H9 (cell line): Measurements from ENCODE around the gene CD151. TPM values are rescaled to one million over a fixed set of nuclear protein-coding genes. Genes with fewer than 3 reads are reported as not detected.

Experiments used
- DNase-seq: peaks from one replicate; pipeline ENCODE4 v3.0.0-alpha.2; 2017
- H2AFZ ChIP-seq: one replicate; pipeline ENCODE4 v1.6.1; 2013; ENCODE audit warnings: mild to moderate bottlenecking, low read length, control low read depth, moderate library complexity
- H2AK5ac ChIP-seq: 2 replicates; pipeline ENCODE4 v1.6.1; 2013; ENCODE audit warnings: low read length, control low read depth, mixed read lengths; ENCODE audit not compliant: insufficient read length
- H2BK120ac ChIP-seq: one replicate; pipeline ENCODE4 v1.6.1; 2013; ENCODE audit warnings: low read depth, mild to moderate bottlenecking, low read length, control low read depth, inconsistent platforms; ENCODE audit not compliant: poor library complexity, severe bottlenecking
- H2BK12ac ChIP-seq: 2 replicates; pipeline ENCODE4 v1.6.1; 2013; ENCODE audit warnings: low read length, control low read depth, mixed read lengths, low read depth; ENCODE audit not compliant: insufficient read length
- H2BK15ac ChIP-seq: 2 replicates; pipeline ENCODE4 v1.6.1; 2013; ENCODE audit warnings: low read depth, low read length, control low read depth
- H2BK20ac ChIP-seq: one replicate; pipeline ENCODE4 v1.6.1; 2013; ENCODE audit warnings: low read depth, mild to moderate bottlenecking, low read length, control low read depth, inconsistent platforms; ENCODE audit not compliant: poor library complexity, severe bottlenecking
- H2BK5ac ChIP-seq: 2 replicates; pipeline ENCODE4 v1.6.1; 2013; ENCODE audit warnings: low read length, control low read depth, mixed read lengths; ENCODE audit not compliant: insufficient read length
- H3K14ac ChIP-seq: 2 replicates; pipeline ENCODE4 v1.6.1; 2013; ENCODE audit warnings: low read length, control low read depth; ENCODE audit not compliant: insufficient read depth
- H3K18ac ChIP-seq: 2 replicates; pipeline ENCODE4 v1.6.1; 2013; ENCODE audit warnings: low read depth, mild to moderate bottlenecking, mixed read lengths, low read length, control low read depth; ENCODE audit not compliant: insufficient read length
- H3K23ac ChIP-seq: 2 replicates; pipeline ENCODE4 v1.6.1; 2013; ENCODE audit warnings: low read length, control low read depth, mixed read lengths, low read depth; ENCODE audit not compliant: insufficient read length
- H3K23me2 ChIP-seq: 2 replicates; pipeline ENCODE4 v1.6.1; 2013; ENCODE audit warnings: low read depth, mild to moderate bottlenecking, mixed read lengths, low read length, control low read depth; ENCODE audit not compliant: insufficient read length, poor library complexity, severe bottlenecking
- H3K27ac ChIP-seq: 2 replicates; pipeline ENCODE4 v1.5.1; 2013; ENCODE audit warnings: low read length, control low read depth, mixed read lengths, low read depth; ENCODE audit not compliant: insufficient read length
- H3K27me3 ChIP-seq: 2 replicates; pipeline ENCODE4 v1.6.1; 2013; ENCODE audit warnings: low read length, control low read depth, inconsistent platforms; ENCODE audit not compliant: insufficient read depth
- H3K4ac ChIP-seq: 2 replicates; pipeline ENCODE4 v1.6.1; 2013; ENCODE audit warnings: low read depth, mild to moderate bottlenecking, control low read depth, inconsistent platforms, low read length, moderate library complexity
- H3K4me1 ChIP-seq: 2 replicates; pipeline ENCODE4 v1.6.1; 2013; ENCODE audit warnings: low read length, control low read depth, inconsistent platforms; ENCODE audit not compliant: insufficient read depth
- H3K4me2 ChIP-seq: 2 replicates; pipeline ENCODE4 v1.6.1; 2013; ENCODE audit warnings: low read length, control low read depth, mixed read lengths; ENCODE audit not compliant: insufficient read length, insufficient read depth
- H3K56ac ChIP-seq: 2 replicates; pipeline ENCODE4 v1.6.1; 2013; ENCODE audit warnings: low read depth, mild to moderate bottlenecking, mixed read lengths, low read length, control low read depth; ENCODE audit not compliant: insufficient read length
- H3K79me1 ChIP-seq: 2 replicates; pipeline ENCODE4 v1.6.1; 2013; ENCODE audit warnings: low read depth, mild to moderate bottlenecking, moderate library complexity, low read length, control low read depth, inconsistent platforms; ENCODE audit not compliant: insufficient read depth, poor library complexity, severe bottlenecking
- H3K79me2 ChIP-seq: 2 replicates; pipeline ENCODE4 v1.6.1; 2013; ENCODE audit warnings: low read length, control low read depth, inconsistent platforms; ENCODE audit not compliant: insufficient read depth
- H3K9ac ChIP-seq: 2 replicates; pipeline ENCODE4 v1.6.1; 2013; ENCODE audit warnings: low read length, control low read depth, mixed read lengths; ENCODE audit not compliant: insufficient read length; ENCODE audit errors: extremely low read depth
- H3K9me3 ChIP-seq: one replicate; pipeline ENCODE4 v1.6.1; 2013; ENCODE audit warnings: low read depth, low read length, inconsistent platforms; ENCODE audit not compliant: control insufficient read depth
- H3T11ph ChIP-seq: one replicate; pipeline ENCODE4 v1.6.1; 2013; ENCODE audit warnings: mild to moderate bottlenecking, low read length, control low read depth, inconsistent platforms
- H4K20me1 ChIP-seq: one replicate; pipeline ENCODE4 v1.6.1; 2013; ENCODE audit not compliant: control insufficient read depth, insufficient read length, insufficient read depth
- H4K5ac ChIP-seq: 2 replicates; pipeline ENCODE4 v1.6.1; 2013; ENCODE audit warnings: low read depth, mild to moderate bottlenecking, mixed read lengths, low read length, control low read depth; ENCODE audit not compliant: insufficient read length
- H4K8ac ChIP-seq: replicated peaks from 2 replicates; pipeline ENCODE4 v1.6.1; 2013; ENCODE audit warnings: low read length, control low read depth, mixed read lengths, low read depth; ENCODE audit not compliant: insufficient read length
- H4K91ac ChIP-seq: 2 replicates; pipeline ENCODE4 v1.6.1; 2013; ENCODE audit warnings: low read depth, mild to moderate bottlenecking, moderate library complexity, mixed read lengths, low read length, control low read depth; ENCODE audit not compliant: insufficient read length
- H3K27ac Mint-ChIP-seq, 3 experiments: 2 replicates in 2 of 3; 3 replicates in 1 of 3; pipeline ENCODE4 v1.8.0; 2020 to 2021; ENCODE audit warnings: mixed read lengths in 3 of 3, mild to moderate bottlenecking in 1 of 3, moderate library complexity in 1 of 3
- H3K27me3 Mint-ChIP-seq: 2 replicates; pipeline ENCODE4 v1.8.0; 2021; ENCODE audit warnings: low read depth, mild to moderate bottlenecking, moderate library complexity, mixed read lengths
- H3K36me3 Mint-ChIP-seq, 3 experiments: 2 replicates in 2 of 3; 3 replicates in 1 of 3; pipeline ENCODE4 v1.8.0; 2020 to 2021; ENCODE audit warnings: low read depth in 3 of 3, mixed read lengths in 3 of 3; ENCODE audit not compliant: insufficient read depth in 1 of 3
- H3K4me1 Mint-ChIP-seq, 2 experiments: 2 replicates each; pipeline ENCODE4 v1.8.0; 2020; ENCODE audit warnings: mixed read lengths in 2 of 2
- H3K4me3 Mint-ChIP-seq, 2 experiments: 2 replicates in 1 of 2; 3 replicates in 1 of 2; pipeline ENCODE4 v1.8.0; 2020 to 2021; ENCODE audit warnings: mild to moderate bottlenecking in 2 of 2, mixed read lengths in 2 of 2, moderate library complexity in 1 of 2
- H3K9me3 Mint-ChIP-seq, 2 experiments: 2 replicates in 1 of 2; 3 replicates in 1 of 2; pipeline ENCODE4 v1.8.0; 2020; ENCODE audit warnings: mild to moderate bottlenecking in 2 of 2, mixed read lengths in 2 of 2, moderate library complexity in 1 of 2
- CTCF ChIP-seq: fragments of 200-600 bp; sonication (generic); conservative IDR thresholded peaks from 3 replicates; pipeline ENCODE4 v1.8.0; 2021; ENCODE audit warnings: antibody characterized with exemption, mild to moderate bottlenecking
- whole genome bisulfite sequencing: extraction: QIAGEN DNeasy Blood & Tissue Kit; methylation state at CpG from one replicate; pipeline ENCODE4 v1.1.7; 2013; ENCODE audit warnings: missing lambda C conversion rate, low lambda C conversion rate, mixed read lengths; ENCODE audit not compliant: insufficient read length; ENCODE audit errors: extremely low coverage; 5-methylcytosine and 5-hydroxymethylcytosine counted together
- total RNA-seq: library from RNA; stranded (reverse); gene quantifications from 2 replicates; pipeline ENCODE4 v1.2.1, GENCODE V29; 2021

The CD151 gene
- total RNA-seq, 1 experiment from 2014 or later = 138 TPM

- no peak overlapping the region for H3K4me3 Mint-ChIP-seq
- no peak overlapping the region for H3T11ph ChIP-seq
- no peak overlapping the region for H3K9ac ChIP-seq
- H2BK15ac ChIP-seq = no peak overlapping the region
- H3K4me1 ChIP-seq = no peaks in the 10 kb centered on the region; the same call in 1 of the 2 replicates
- no peaks in the 10 kb centered on the region for H3K9me3 Mint-ChIP-seq
- no peaks in the 10 kb centered on the region for H3K9me3 ChIP-seq
- H3K4ac ChIP-seq = no peak overlapping the region
- no peak overlapping the region for H2AFZ ChIP-seq
- TF ChIP-seq CTCF = no peak
- no peak overlapping the region for H3K27ac ChIP-seq
- H3K23me2 ChIP-seq = no peaks in the 10 kb centered on the region
- no peak overlapping the region for H3K18ac ChIP-seq
- no peak overlapping the region for H2BK120ac ChIP-seq
- no peaks in the 10 kb centered on the region; the same call in 1 of the 2 replicates for H3K27me3 Mint-ChIP-seq
- no peak overlapping the region for H4K5ac ChIP-seq
- H3K79me2 ChIP-seq = no peaks in the 10 kb centered on the region
- H3K79me1 ChIP-seq = no peaks in the 10 kb centered on the region
- H4K91ac ChIP-seq = no peak overlapping the region
- no peak for DNase-seq
- H3K27me3 ChIP-seq = no peaks in the 10 kb centered on the region
- H2BK5ac ChIP-seq = no peak overlapping the region
- H2BK20ac ChIP-seq = no peak overlapping the region
- H4K8ac ChIP-seq = no peak overlapping the region
- H2BK12ac ChIP-seq = no peak overlapping the region
- 0 out of 7 replicates have a peak overlapping the region, but pooled peaks of 1 of the 3 experiments have one; percentile 16 for H3K27ac Mint-ChIP-seq
- H3K14ac ChIP-seq = no peak overlapping the region
- no peak overlapping the region for H3K56ac ChIP-seq
- WGBS = no CpG with 5 or more reads among the region's 8 CpGs
- peaks cover 5 to 23% (median 17%) of the 10 kb centered on the region in 3 experiments; a peak in 5 of 7 replicates for H3K36me3 Mint-ChIP-seq
- H3K23ac ChIP-seq = no peak overlapping the region
- peaks cover 12 to 19% of the 10 kb centered on the region in 2 experiments for H3K4me1 Mint-ChIP-seq
- no peak overlapping the region for H2AK5ac ChIP-seq
- no peaks in the 10 kb centered on the region for H4K20me1 ChIP-seq
- H3K4me2 ChIP-seq = no peak overlapping the region
These were observed 35.2 kb downstream of the CD151 start for GRCh38 chr11:867856-868358.
